ENCODE data around the gene NEAT1. TPM values are rescaled to one million over a fixed set of nuclear protein-coding genes. Genes with fewer than 3 reads are reported as not detected.

The NEAT1 gene
- total RNA-seq, 1 experiment from 2014 or later, result 74.7 TPM

DNA sequence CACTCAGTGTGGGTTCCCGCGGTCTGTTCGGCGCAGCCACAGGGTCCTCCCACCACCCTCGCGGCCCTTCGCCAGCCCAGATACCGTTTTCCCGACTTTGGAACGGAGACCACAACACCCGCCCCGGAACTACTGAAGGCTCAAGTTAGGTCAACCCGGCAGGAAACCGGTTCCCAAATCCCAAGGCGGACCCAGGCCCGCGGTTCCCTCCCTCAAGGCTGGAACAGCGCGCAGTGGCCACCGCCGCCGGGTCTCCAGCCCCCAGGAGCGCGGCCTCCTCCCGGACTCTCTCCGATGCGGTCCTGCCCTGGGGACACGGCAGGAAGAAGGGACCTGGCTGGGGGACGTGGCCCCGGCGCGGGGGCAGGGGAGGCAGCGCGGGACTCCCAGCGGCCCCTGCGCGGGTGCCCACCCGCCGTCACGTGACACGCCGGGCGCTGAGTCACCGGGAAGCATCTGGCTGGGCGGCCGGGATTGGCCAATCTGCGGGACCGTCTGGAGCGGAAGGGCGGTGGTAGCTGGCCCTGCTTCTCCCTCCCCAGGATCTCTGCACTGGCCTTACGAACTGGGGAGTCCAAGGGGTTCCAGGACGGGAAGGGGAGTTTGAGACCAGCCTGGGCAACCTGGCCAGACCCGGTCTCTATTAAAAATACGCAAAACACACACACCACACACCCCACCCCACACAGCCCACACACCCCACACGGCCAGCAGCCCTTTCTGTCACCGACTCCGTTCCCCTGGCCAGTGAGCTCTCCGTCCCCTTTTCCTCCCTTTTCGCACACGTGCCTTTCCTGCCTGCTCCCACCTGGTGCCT is 54.8 kb downstream of the NEAT1 start:
- Histone ChIP-seq H3K4me2 (ENCODE audit: low read depth, low read length, poor library complexity, severe bottlenecking) (peak overlapping the region; percentile 100), H3K4me1 (ENCODE audit: low read length) (peaks cover 20% of the 10 kb centered on the region), H4K20me1 (ENCODE audit: insufficient read depth, low read depth, low read length) (no peaks in the 10 kb centered on the region), H3K4me3 (ENCODE audit: low read length) (peak overlapping the region; percentile 99), H3K9ac (ENCODE audit: low read length) (peak overlapping the region; percentile 100), H3K9me3 (ENCODE audit: low read length) (no peaks in the 10 kb centered on the region), H3K27ac (ENCODE audit: low read length) (peak overlapping the region; percentile 78), H3K27me3 (ENCODE audit: low read length) (no peaks in the 10 kb centered on the region), H3K36me3 (ENCODE audit: insufficient read depth, low read length) (no peaks in the 10 kb centered on the region), H3K9me2 (replicated peaks; ENCODE audit: insufficient read depth, low read length) (no peaks in the 10 kb centered on the region), H2AFZ (ENCODE audit: low read length) (peak overlapping the region; percentile 69; the same call in 1 of the 2 replicates), H3K79me2 (ENCODE audit: low read length) (peaks cover 9% of the 10 kb centered on the region; the same call in 1 of the 2 replicates)
- DNase-seq, result peak; percentile 96

GRCh38 chr11:65478388-65479183 is 56.0 kb downstream of the NEAT1 start:
- Histone ChIP-seq H3K27ac (ENCODE audit: low read length) (no peak overlapping the region), H3K36me3 (ENCODE audit: insufficient read depth, low read length) (no peaks in the 10 kb centered on the region), H3K4me3 (ENCODE audit: low read length) (no peak overlapping the region), H3K79me2 (ENCODE audit: low read length) (peaks cover 9% of the 10 kb centered on the region; the same call in 1 of the 2 replicates), H4K20me1 (ENCODE audit: insufficient read depth, low read depth, low read length) (no peaks in the 10 kb centered on the region), H3K27me3 (ENCODE audit: low read length) (no peaks in the 10 kb centered on the region), H3K9me3 (ENCODE audit: low read length) (no peaks in the 10 kb centered on the region), H3K9me2 (replicated peaks; ENCODE audit: insufficient read depth, low read length) (no peaks in the 10 kb centered on the region), H3K4me2 (ENCODE audit: low read depth, low read length, poor library complexity, severe bottlenecking) (peak overlapping the region; percentile 100), H3K9ac (ENCODE audit: low read length) (peak overlapping the region; percentile 100), H2AFZ (ENCODE audit: low read length) (no peak overlapping the region), H3K4me1 (ENCODE audit: low read length) (peaks cover 19% of the 10 kb centered on the region)
- DNase-seq, result no peak

DNA sequence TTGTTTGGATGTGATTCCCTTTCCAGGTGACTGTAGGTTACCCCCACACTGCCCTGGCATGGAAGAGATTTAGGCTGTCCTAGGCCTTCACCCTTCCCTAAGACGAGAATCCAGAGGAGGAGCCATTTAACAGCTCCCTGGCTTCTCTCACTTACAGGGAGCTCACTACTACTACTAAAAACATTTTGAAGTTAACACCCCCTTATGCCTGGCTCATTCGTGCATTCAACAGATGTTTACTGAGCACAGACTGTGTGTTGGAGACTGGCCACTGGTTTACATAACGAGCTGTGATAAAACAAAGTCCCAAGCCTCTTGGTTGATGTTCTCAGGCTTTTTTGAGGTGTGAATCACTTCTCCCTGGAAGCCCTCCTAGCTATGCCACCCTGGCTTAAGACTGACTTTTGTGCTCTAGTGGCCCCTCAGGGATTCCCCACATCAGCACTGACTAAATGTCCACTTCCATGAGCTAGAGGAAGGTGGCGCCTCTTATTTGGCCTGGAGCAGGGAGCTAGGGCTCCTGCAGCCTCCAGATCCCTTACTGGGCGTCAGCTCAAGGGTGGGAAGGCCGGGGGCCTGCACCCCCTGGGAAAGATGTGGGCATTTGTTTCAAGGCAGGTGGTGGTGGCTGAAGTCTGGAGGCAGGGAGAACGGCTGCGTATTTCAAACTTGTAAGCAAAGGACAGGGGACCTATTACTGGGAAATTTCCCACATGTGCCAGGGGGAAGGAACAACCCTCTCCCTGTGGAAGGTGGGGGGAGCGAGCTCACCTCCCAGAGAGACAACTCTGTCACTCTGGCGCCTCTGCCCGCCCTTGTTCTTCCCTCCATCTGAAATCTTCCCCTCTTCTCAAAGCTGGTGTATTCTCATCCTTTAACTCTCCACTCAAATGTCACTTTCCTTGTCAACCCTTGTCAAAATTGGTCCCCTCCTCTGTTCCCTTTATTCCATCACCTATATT is 56.9 kb downstream of the NEAT1 start:
- Histone ChIP-seq H2AFZ (ENCODE audit: low read length) (no peak overlapping the region), H3K27ac (ENCODE audit: low read length) (no peak overlapping the region), H3K27me3 (ENCODE audit: low read length) (no peaks in the 10 kb centered on the region), H3K9me3 (ENCODE audit: low read length) (no peaks in the 10 kb centered on the region), H3K9ac (ENCODE audit: low read length) (no peak overlapping the region), H3K4me2 (ENCODE audit: low read depth, low read length, poor library complexity, severe bottlenecking) (no peak overlapping the region), H3K9me2 (replicated peaks; ENCODE audit: insufficient read depth, low read length) (no peaks in the 10 kb centered on the region), H3K36me3 (ENCODE audit: insufficient read depth, low read length) (no peaks in the 10 kb centered on the region), H3K4me1 (ENCODE audit: low read length) (peaks cover 19% of the 10 kb centered on the region), H4K20me1 (ENCODE audit: insufficient read depth, low read depth, low read length) (no peaks in the 10 kb centered on the region), H3K4me3 (ENCODE audit: low read length) (no peak overlapping the region), H3K79me2 (ENCODE audit: low read length) (peaks cover 9% of the 10 kb centered on the region; the same call in 1 of the 2 replicates)
- no peak for DNase-seq

GRCh38 chr11:65482306-65482850 is 59.8 kb downstream of the NEAT1 start:
- Histone ChIP-seq H3K4me2 (ENCODE audit: low read depth, low read length, poor library complexity, severe bottlenecking) (no peak overlapping the region), H3K9ac (ENCODE audit: low read length) (no peak overlapping the region)

GRCh38 chr11:65485920-65486219 is 63.3 kb downstream of the NEAT1 start:
- no peaks in the 10 kb centered on the region for H3K27me3 ChIP-seq (ENCODE audit: low read length)
- H3K9me2 ChIP-seq (replicated peaks; ENCODE audit: insufficient read depth, low read length), result no peaks in the 10 kb centered on the region
- no peak overlapping the region for H3K9ac ChIP-seq (ENCODE audit: low read length)

More at GRCh38 chr11:65482306-65482850, 59.8 kb downstream of the NEAT1 start:
- Histone ChIP-seq H3K36me3 (ENCODE audit: insufficient read depth, low read length) (no peaks in the 10 kb centered on the region), H3K9me2 (replicated peaks; ENCODE audit: insufficient read depth, low read length) (no peaks in the 10 kb centered on the region), H3K4me1 (ENCODE audit: low read length) (peaks cover 20% of the 10 kb centered on the region), H4K20me1 (ENCODE audit: insufficient read depth, low read depth, low read length) (no peaks in the 10 kb centered on the region), H3K27ac (ENCODE audit: low read length) (no peak overlapping the region), H3K79me2 (ENCODE audit: low read length) (no peaks in the 10 kb centered on the region), H3K4me3 (ENCODE audit: low read length) (no peak overlapping the region), H3K27me3 (ENCODE audit: low read length) (no peaks in the 10 kb centered on the region), H3K9me3 (ENCODE audit: low read length) (no peaks in the 10 kb centered on the region), H2AFZ (ENCODE audit: low read length) (no peak overlapping the region)
- no peak for DNase-seq

GRCh38 chr11:65486570-65487466 is 64.2 kb downstream of the NEAT1 start:
- Histone ChIP-seq H4K20me1 (ENCODE audit: insufficient read depth, low read depth, low read length) (no peaks in the 10 kb centered on the region), H3K27me3 (ENCODE audit: low read length) (no peaks in the 10 kb centered on the region), H3K36me3 (ENCODE audit: insufficient read depth, low read length) (no peaks in the 10 kb centered on the region), H3K4me2 (ENCODE audit: low read depth, low read length, poor library complexity, severe bottlenecking) (peak overlapping the region; percentile 68), H3K9me3 (ENCODE audit: low read length) (no peaks in the 10 kb centered on the region), H3K9me2 (replicated peaks; ENCODE audit: insufficient read depth, low read length) (no peaks in the 10 kb centered on the region), H3K4me3 (ENCODE audit: low read length) (no peak overlapping the region; the same call in 1 of the 2 replicates), H3K4me1 (ENCODE audit: low read length) (peaks cover 39% of the 10 kb centered on the region), H3K79me2 (ENCODE audit: low read length) (no peaks in the 10 kb centered on the region), H2AFZ (ENCODE audit: low read length) (peak overlapping the region; percentile 24; the same call in 1 of the 2 replicates), H3K9ac (ENCODE audit: low read length) (peak overlapping the region; percentile 47), H3K27ac (ENCODE audit: low read length) (peak overlapping the region; percentile 50; the same call in 1 of the 2 replicates)
- DNase-seq, result no peak

More at GRCh38 chr11:65485920-65486219, 63.3 kb downstream of the NEAT1 start:
- Histone ChIP-seq H3K36me3 (ENCODE audit: insufficient read depth, low read length) (no peaks in the 10 kb centered on the region), H3K4me1 (ENCODE audit: low read length) (peaks cover 35% of the 10 kb centered on the region), H4K20me1 (ENCODE audit: insufficient read depth, low read depth, low read length) (no peaks in the 10 kb centered on the region), H2AFZ (ENCODE audit: low read length) (no peak overlapping the region), H3K27ac (ENCODE audit: low read length) (no peak overlapping the region), H3K4me3 (ENCODE audit: low read length) (no peak overlapping the region), H3K79me2 (ENCODE audit: low read length) (no peaks in the 10 kb centered on the region), H3K9me3 (ENCODE audit: low read length) (no peaks in the 10 kb centered on the region), H3K4me2 (ENCODE audit: low read depth, low read length, poor library complexity, severe bottlenecking) (no peak overlapping the region)
- no peak for DNase-seq
